ENCODE data around the gene C2orf72.

The C2orf72 gene

DNA sequence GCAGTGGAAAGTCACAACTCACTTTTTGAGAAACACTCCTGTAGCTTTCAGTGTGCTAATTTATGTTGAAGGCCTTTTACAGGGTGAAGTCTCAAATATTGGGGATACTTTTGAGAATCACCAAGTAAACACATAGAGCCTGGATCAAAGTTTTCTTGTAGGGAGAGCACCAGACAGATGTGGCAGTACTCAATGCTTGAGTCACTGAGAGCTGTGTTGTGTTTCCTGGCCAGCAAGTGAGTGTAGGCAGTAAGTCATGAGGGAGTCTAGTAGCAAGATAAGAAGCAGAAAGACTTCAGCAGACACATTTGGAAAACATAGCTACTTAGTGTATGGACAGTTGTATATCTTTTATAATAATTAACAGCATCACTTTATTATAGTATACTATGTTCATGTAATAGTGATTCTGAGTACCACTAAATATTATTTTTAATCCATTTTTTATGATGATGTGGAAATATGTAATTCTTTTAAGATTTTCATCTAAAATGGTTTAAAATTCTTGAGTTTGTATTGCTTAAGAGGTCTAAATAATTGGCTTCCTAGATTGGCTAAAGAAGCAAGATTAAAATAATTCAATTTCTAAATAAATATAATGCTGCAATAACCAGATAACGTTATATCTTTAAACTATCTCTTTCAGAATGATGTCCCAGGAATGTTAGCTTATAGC, 32.2 kb downstream of the C2orf72 start:
- DNase-seq (ENCODE audit: low read depth) = peak; percentile 8

DNA sequence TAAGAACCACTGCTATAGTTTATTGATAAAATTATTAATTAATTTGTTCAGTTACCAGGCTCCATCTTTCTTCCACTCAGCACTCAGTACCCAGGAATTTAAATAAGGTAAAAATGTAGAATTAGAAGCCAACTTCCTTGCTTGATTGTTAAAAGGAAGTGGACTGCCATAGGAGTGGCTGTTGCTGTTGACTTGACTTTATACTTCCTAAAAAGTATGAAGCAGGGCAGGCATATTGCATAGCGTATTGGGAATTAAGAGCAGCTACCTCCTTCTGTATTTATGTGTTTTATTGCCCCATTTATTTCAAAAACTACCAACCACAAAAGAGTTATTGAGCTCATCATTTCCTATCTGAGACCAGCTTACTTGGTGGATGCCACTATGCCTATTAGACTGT, 47.2 kb downstream of the C2orf72 start:
- no peak for DNase-seq (ENCODE audit: low read depth)

DNA sequence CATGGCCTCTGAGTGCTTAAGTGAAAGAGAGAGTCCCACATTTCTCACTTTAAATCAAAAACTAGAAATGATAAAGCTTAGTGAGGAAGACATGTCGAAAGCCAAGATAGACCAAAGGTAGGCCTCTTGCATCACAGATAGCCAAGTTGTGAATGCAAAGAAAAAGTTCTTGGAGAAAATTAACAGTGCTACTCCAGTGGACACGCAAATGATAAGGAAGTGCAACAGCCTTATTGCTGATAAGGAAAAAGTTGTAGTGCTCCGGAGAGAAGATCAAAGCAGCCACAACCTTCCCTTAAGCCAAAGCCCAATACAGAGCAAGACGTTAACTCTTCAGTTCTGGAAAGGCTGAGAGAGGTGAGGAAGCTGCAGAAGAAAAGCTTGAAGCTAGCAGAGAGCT, 51.4 kb downstream of the C2orf72 start:
- DNase-seq (ENCODE audit: low read depth) = no peak

DNA sequence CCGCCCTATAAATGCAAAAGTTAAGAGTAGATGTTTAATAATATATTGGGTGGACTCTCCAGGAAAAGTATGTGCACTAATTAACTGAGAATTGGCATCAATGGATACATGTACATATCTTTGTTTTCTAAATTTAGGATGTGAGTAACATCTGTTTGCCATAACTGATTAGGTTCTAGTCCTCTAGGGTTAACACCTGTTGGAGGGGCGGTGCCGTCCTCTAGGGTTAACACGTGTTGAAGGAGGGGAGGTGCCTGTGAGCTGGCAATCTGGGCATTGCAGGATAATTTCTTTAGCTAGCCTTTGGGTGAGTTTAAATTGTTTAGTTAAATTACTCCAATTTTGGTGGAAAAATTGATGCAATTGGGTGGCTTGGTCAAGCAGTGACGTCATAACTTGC, 56.6 kb downstream of the C2orf72 start:
- no peak for DNase-seq (ENCODE audit: low read depth)

DNA sequence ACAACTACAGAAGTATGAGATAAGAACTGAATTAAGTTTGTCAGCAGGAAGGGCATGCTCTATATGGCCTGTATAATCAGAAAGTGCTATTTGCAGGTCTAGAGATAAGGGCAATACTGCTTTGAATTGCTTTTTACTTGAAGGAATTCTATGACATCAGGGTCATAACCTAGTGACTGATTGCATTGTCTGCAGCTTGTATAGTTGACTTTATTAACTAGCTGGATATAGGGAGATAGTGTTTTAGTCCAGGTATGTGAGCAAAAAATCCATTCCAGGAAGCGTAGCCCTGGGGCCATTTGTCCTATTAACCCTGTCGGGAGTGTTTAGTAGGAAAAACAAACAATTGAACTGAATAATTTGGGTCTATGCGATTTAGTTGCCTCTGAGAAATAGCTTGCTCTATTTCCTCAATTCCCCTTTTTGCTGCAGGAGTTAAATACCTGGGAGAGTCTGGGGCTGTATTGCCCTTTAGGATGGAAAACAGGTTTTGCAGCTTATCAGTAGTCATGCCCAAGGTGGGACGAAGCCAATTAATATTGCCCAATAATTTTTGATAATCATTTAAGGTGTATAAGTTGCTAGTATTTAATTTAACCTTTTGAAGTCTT, 57.5 kb downstream of the C2orf72 start:
- no peak for DNase-seq (ENCODE audit: low read depth)

All from fibroblast of gingiva (primary cell).